ENCODE results near the gene SLC46A2.

Gene SLC46A2

GRCh38 chr9:112870556-112870955 lies 20.1 kb downstream of the SLC46A2 start:
- Mint-ChIP-seq H3K27me3 (ENCODE audit: low read depth) (no peaks in the 10 kb centered on the region), H3K36me3 (ENCODE audit: low read depth) (peaks cover 12% of the 10 kb centered on the region), H3K4me1 (ENCODE audit: low read depth) (peaks cover 2% of the 10 kb centered on the region), H3K4me3 (no peak overlapping the region), H3K9me3 (no peaks in the 10 kb centered on the region), H3K27ac (no peak overlapping the region)

- Mint-ChIP-seq H3K4me1 (ENCODE audit: low read depth) (peaks cover 2% of the 10 kb centered on the region), H3K4me3 (no peak overlapping the region), H3K9me3 (no peaks in the 10 kb centered on the region), H3K36me3 (ENCODE audit: low read depth) (peaks cover 9% of the 10 kb centered on the region), H3K27me3 (ENCODE audit: low read depth) (no peaks in the 10 kb centered on the region), H3K27ac (no peak overlapping the region)
Measured at GRCh38 chr9:112869917-112870316, 20.8 kb downstream of the SLC46A2 start.

GRCh38 chr9:112869041-112869529 lies 21.6 kb downstream of the SLC46A2 start:
- H3K27me3 Mint-ChIP-seq (ENCODE audit: low read depth): no peaks in the 10 kb centered on the region
- H3K36me3 Mint-ChIP-seq (ENCODE audit: low read depth): peaks cover 9% of the 10 kb centered on the region
- H3K9me3 Mint-ChIP-seq: no peaks in the 10 kb centered on the region
- no peak overlapping the region for H3K4me3 Mint-ChIP-seq
- no peak overlapping the region for H3K27ac Mint-ChIP-seq
- peaks cover 2% of the 10 kb centered on the region for H3K4me1 Mint-ChIP-seq (ENCODE audit: low read depth)

GRCh38 chr9:112868461-112868860 lies 22.2 kb downstream of the SLC46A2 start:
- H3K4me1 Mint-ChIP-seq (ENCODE audit: low read depth): peaks cover 8% of the 10 kb centered on the region
- H3K27me3 Mint-ChIP-seq (ENCODE audit: low read depth): no peaks in the 10 kb centered on the region
- no peak overlapping the region for H3K27ac Mint-ChIP-seq
- peaks cover 9% of the 10 kb centered on the region for H3K36me3 Mint-ChIP-seq (ENCODE audit: low read depth)
- H3K4me3 Mint-ChIP-seq: no peak overlapping the region
- no peaks in the 10 kb centered on the region for H3K9me3 Mint-ChIP-seq

- Mint-ChIP-seq H3K27ac (no peak overlapping the region), H3K4me1 (ENCODE audit: low read depth) (peaks cover 9% of the 10 kb centered on the region), H3K9me3 (no peaks in the 10 kb centered on the region), H3K4me3 (no peak overlapping the region), H3K36me3 (ENCODE audit: low read depth) (peaks cover 9% of the 10 kb centered on the region), H3K27me3 (ENCODE audit: low read depth) (no peaks in the 10 kb centered on the region)
Measured at GRCh38 chr9:112867275-112867991, 23.2 kb downstream of the SLC46A2 start.

GRCh38 chr9:112866662-112867274 lies 23.9 kb downstream of the SLC46A2 start:
- Mint-ChIP-seq H3K9me3 (no peaks in the 10 kb centered on the region), H3K27me3 (ENCODE audit: low read depth) (no peaks in the 10 kb centered on the region), H3K4me1 (ENCODE audit: low read depth) (peaks cover 9% of the 10 kb centered on the region), H3K36me3 (ENCODE audit: low read depth) (peaks cover 9% of the 10 kb centered on the region), H3K4me3 (no peak overlapping the region), H3K27ac (no peak overlapping the region)

- peaks cover 9% of the 10 kb centered on the region for H3K36me3 Mint-ChIP-seq (ENCODE audit: low read depth)
- no peak overlapping the region for H3K27ac Mint-ChIP-seq
- no peak overlapping the region for H3K4me3 Mint-ChIP-seq
- H3K4me1 Mint-ChIP-seq (ENCODE audit: low read depth): peaks cover 9% of the 10 kb centered on the region
- H3K9me3 Mint-ChIP-seq: no peaks in the 10 kb centered on the region
- H3K27me3 Mint-ChIP-seq (ENCODE audit: low read depth): no peaks in the 10 kb centered on the region
Measured at GRCh38 chr9:112864982-112865381, 25.7 kb downstream of the SLC46A2 start.

GRCh38 chr9:112864403-112864802 lies 26.3 kb downstream of the SLC46A2 start:
- H3K27me3 Mint-ChIP-seq (ENCODE audit: low read depth): no peaks in the 10 kb centered on the region
- H3K36me3 Mint-ChIP-seq (ENCODE audit: low read depth): peaks cover 9% of the 10 kb centered on the region
- H3K9me3 Mint-ChIP-seq: no peaks in the 10 kb centered on the region
- H3K27ac Mint-ChIP-seq: no peak overlapping the region
- peaks cover 9% of the 10 kb centered on the region for H3K4me1 Mint-ChIP-seq (ENCODE audit: low read depth)
- no peak overlapping the region for H3K4me3 Mint-ChIP-seq

- Mint-ChIP-seq H3K27ac (no peak overlapping the region), H3K27me3 (ENCODE audit: low read depth) (no peaks in the 10 kb centered on the region), H3K4me1 (ENCODE audit: low read depth) (peaks cover 7% of the 10 kb centered on the region), H3K9me3 (no peaks in the 10 kb centered on the region), H3K4me3 (no peak overlapping the region), H3K36me3 (ENCODE audit: low read depth) (peaks cover 6% of the 10 kb centered on the region)
Measured at GRCh38 chr9:112863746-112864145, 26.9 kb downstream of the SLC46A2 start.

- H3K27me3 Mint-ChIP-seq (ENCODE audit: low read depth): no peaks in the 10 kb centered on the region
- no peak overlapping the region for H3K27ac Mint-ChIP-seq
- no peak overlapping the region for H3K4me3 Mint-ChIP-seq
- H3K4me1 Mint-ChIP-seq (ENCODE audit: low read depth): peaks cover 7% of the 10 kb centered on the region
- no peaks in the 10 kb centered on the region for H3K9me3 Mint-ChIP-seq
- peaks cover 6% of the 10 kb centered on the region for H3K36me3 Mint-ChIP-seq (ENCODE audit: low read depth)
Measured at GRCh38 chr9:112863214-112863613, 27.5 kb downstream of the SLC46A2 start.

GRCh38 chr9:112861638-112862555 lies 28.8 kb downstream of the SLC46A2 start:
- Mint-ChIP-seq H3K4me1 (ENCODE audit: low read depth) (peaks cover 7% of the 10 kb centered on the region), H3K27ac (no peak overlapping the region), H3K27me3 (ENCODE audit: low read depth) (no peaks in the 10 kb centered on the region), H3K4me3 (no peak overlapping the region), H3K36me3 (ENCODE audit: low read depth) (peaks cover 3% of the 10 kb centered on the region), H3K9me3 (no peaks in the 10 kb centered on the region)

- Mint-ChIP-seq H3K36me3 (ENCODE audit: low read depth) (peaks cover 3% of the 10 kb centered on the region), H3K27ac (no peak overlapping the region), H3K4me1 (ENCODE audit: low read depth) (peaks cover 7% of the 10 kb centered on the region), H3K4me3 (no peak overlapping the region), H3K27me3 (ENCODE audit: low read depth) (no peaks in the 10 kb centered on the region), H3K9me3 (no peaks in the 10 kb centered on the region)
Measured at GRCh38 chr9:112861155-112861554, 29.5 kb downstream of the SLC46A2 start.

- H3K4me3 Mint-ChIP-seq: no peak overlapping the region
- no peak overlapping the region for H3K27ac Mint-ChIP-seq
- H3K36me3 Mint-ChIP-seq (ENCODE audit: low read depth): no peaks in the 10 kb centered on the region
- H3K4me1 Mint-ChIP-seq (ENCODE audit: low read depth): peaks cover 7% of the 10 kb centered on the region
- H3K27me3 Mint-ChIP-seq (ENCODE audit: low read depth): no peaks in the 10 kb centered on the region
- no peaks in the 10 kb centered on the region for H3K9me3 Mint-ChIP-seq
Measured at GRCh38 chr9:112860451-112860850, 30.2 kb downstream of the SLC46A2 start.

- H3K4me1 Mint-ChIP-seq (ENCODE audit: low read depth): peaks cover 4% of the 10 kb centered on the region
- H3K4me3 Mint-ChIP-seq: no peak overlapping the region
- no peak overlapping the region for H3K27ac Mint-ChIP-seq
- no peaks in the 10 kb centered on the region for H3K9me3 Mint-ChIP-seq
- H3K36me3 Mint-ChIP-seq (ENCODE audit: low read depth): no peaks in the 10 kb centered on the region
- no peaks in the 10 kb centered on the region for H3K27me3 Mint-ChIP-seq (ENCODE audit: low read depth)
Measured at GRCh38 chr9:112858625-112859147, 32.0 kb downstream of the SLC46A2 start.

All from T-helper 1 cell treated with Interleukin-12 subunit alpha and Interleukin-12 subunit beta and Interleukin-4 antibody, amounts not matched to agents 30 μg/mL and 1 μg/mL, for 36 hours (primary cell).